SU-DHL-6 (cell line): ENCODE measurements around the gene ZNF467.

Experiments used
- CTCF ChIP-seq: fragments of 200-600 bp; sonication (generic); IDR thresholded peaks from one replicate; pipeline ENCODE4 v1.5.1; 2017; ENCODE audit warnings: antibody characterized with exemption, mild to moderate bottlenecking, low read length, moderate library complexity; ENCODE audit not compliant: insufficient read depth, poor library complexity, severe bottlenecking
- EZH2phosphoT487 ChIP-seq: fragments of 200-600 bp; sonication (generic), shearing (Covaris generic); conservative IDR thresholded peaks from 2 replicates; pipeline ENCODE4 v1.6.1; 2018; ENCODE audit warnings: mild to moderate bottlenecking, antibody characterized with exemption, low read length, moderate library complexity, mixed read lengths

- peak; percentile 78 for TF ChIP-seq CTCF
- TF ChIP-seq EZH2phosphoT487 = no peak
Observed at GRCh38 chr7:149799397-149800168, 26.2 kb upstream of the ZNF467 start.
